Esophagus squamous epithelium (tissue), 5 donors: ENCODE data around the gene SECTM1. TPM values are rescaled to one million over a fixed set of nuclear protein-coding genes. Genes with fewer than 3 reads are reported as not detected.
"Not testable (repeated sequence)": the region's sequence is repeated elsewhere in the genome, so short reads cannot be mapped to it uniquely, and the experiment has no call there.

Experiments used
- DNase-seq: peaks from one replicate; lab custom pipeline; 2025; lab: John Stamatoyannopoulos, UW
- H3K27ac ChIP-seq, 4 donors: fragments of 200-600 bp; sonication (generic); one replicate each; pipeline ENCODE4 v1.5.1; 2016 to 2019; ENCODE audit warnings: mild to moderate bottlenecking in 1 of 4
- H3K27me3 ChIP-seq, 4 donors: fragments of 200-600 bp; sonication (generic); 1 replicate in 3 of 4; 2 replicates in 1 of 4; pipeline versions ENCODE4 v1.5.1 to v1.6.0; 2017 to 2021; ENCODE audit warnings: antibody characterized with exemption in 1 of 4
- H3K36me3 ChIP-seq, 3 donors: fragments of 200-600 bp; sonication (generic); one replicate each; pipeline ENCODE4 v1.5.1; 2016 to 2019
- H3K4me1 ChIP-seq, 3 donors: fragments of 200-600 bp; sonication (generic); one replicate each; pipeline ENCODE4 v1.5.1; 2017 to 2019
- H3K4me3 ChIP-seq, 4 donors: fragments of 200-600 bp; sonication (generic); 1 replicate in 3 of 4; 2 replicates in 1 of 4; pipeline ENCODE4 v1.5.1; 2016 to 2019; ENCODE audit warnings: mild to moderate bottlenecking in 2 of 4, moderate library complexity in 1 of 4
- H3K9me3 ChIP-seq, 3 donors: fragments of 200-600 bp; sonication (generic); one replicate each; pipeline ENCODE4 v1.5.1; 2016 to 2019
- POLR2A ChIP-seq, 4 donors: fragments of 450-650 bp; IDR thresholded peaks; one replicate each; pipeline ENCODE4 v1.6.1; 2017; ENCODE audit warnings: antibody characterized with exemption in 4 of 4, mild to moderate bottlenecking in 4 of 4, moderate library complexity in 3 of 4
- WGBS, 2 donors: methylation state at CpG; one replicate each; pipeline ENCODE4 v1.1.5; 2018; 5-methylcytosine and 5-hydroxymethylcytosine counted together
- intact Hi-C: fragments of 100-400 bp; cut with DNase I; formaldehyde crosslinking; loops from one replicate; pipeline ENCODE4 v1.15.0; 2022
- total RNA-seq, 4 donors: library from RNA; depleted of rRNA; stranded (reverse); fragments of >200 nt; gene quantifications; one replicate each; pipeline ENCODE4 v1.1.0, GENCODE V29; 2016
- TF ChIP-seq, protein P1 (sequence below), 6 experiments: fragments of 450-650 bp in 4 of 6; fragments of 200-600 bp in 2 of 6; sonication (generic) in 2 of 6; IDR thresholded peaks; one replicate each; pipeline ENCODE4 v1.5.1; 2016 to 2019; ENCODE audit warnings: antibody characterized with exemption in 6 of 6, mild to moderate bottlenecking in 4 of 6, moderate library complexity in 4 of 6
- donor health status: DM: yes; HTN: yes; CAD: no.

Gene SECTM1
- total RNA-seq = 10 to 100 TPM in 1 of 4 donors, 1 to 10 TPM in 3; 4.3 to 19.5 (median 6.5) TPM

DNA sequence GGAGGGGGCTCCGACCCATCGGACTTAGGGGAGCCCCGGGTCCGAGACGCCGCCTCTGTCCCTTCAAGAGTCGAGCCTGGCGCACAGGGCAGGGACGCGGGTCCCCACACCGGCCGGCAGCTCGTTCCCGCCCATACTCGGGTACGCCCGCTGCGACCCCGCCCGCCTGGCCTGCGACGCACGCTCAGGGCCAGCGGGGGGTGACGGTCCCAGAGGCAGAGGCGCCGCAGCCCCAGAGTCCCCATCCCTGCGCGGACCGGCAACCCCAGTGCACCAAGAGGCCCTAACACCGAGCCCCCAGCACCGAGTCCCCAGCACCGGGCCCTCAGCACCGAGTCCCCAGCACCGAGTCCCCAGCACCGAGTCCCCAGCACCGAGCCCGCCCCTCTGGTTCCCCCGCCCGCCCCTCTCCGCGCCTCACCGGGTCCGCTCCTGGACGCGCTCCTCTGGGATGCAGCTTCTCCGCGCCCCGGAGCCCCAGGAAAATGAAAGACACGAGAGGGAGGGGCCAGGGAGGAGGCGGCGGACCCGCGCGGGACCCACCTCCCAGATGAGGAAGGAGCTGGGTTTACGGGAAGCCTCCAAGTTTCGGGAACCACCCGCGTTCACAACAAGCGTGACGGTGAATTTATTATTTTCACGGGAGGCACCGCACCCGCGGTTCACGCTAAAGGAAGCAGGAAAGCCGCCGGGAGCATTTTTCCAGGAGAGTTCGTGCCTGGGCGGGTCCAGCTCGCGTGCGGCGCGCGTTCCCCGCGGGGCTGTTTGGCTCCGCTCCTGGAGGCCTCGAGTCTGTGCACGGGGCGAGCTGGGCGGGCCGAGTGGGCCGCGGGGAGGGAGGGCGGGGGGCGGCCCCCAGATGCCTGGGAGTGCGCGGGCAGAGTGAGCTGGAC is at the start of gene SECTM1:
SECTM1 (minus strand) TSS at position 488 of the 893 bp plus-strand sequence. CDS start 6,526 bp downstream, outside the sequence.
- WGBS, 2 donors = 0% methylated on average over 3 to 15 of the region's 90 CpGs
- DNase-seq = no peak
- no peaks in the 10 kb centered on the region for H3K9me3 ChIP-seq
- H3K27me3 ChIP-seq = peaks cover 0 to 66% (median 0%) of the 10 kb centered on the region in 4 donors
- peak within 1 kb of the TSS; percentile 37 to 71 (median 58) for H3K4me3 ChIP-seq
- H3K27ac ChIP-seq = peak within 1 kb of the TSS; percentile 69 to 81 (median 80)
- H3K36me3 ChIP-seq = no peaks in the 10 kb centered on the region
- peaks cover 27 to 79% (median 63%) of the 10 kb centered on the region in 3 donors for H3K4me1 ChIP-seq
- TF ChIP-seq POLR2A (IDR thresholded peaks at IDR 0.05) = no peak
- TF ChIP-seq, protein P1, sequence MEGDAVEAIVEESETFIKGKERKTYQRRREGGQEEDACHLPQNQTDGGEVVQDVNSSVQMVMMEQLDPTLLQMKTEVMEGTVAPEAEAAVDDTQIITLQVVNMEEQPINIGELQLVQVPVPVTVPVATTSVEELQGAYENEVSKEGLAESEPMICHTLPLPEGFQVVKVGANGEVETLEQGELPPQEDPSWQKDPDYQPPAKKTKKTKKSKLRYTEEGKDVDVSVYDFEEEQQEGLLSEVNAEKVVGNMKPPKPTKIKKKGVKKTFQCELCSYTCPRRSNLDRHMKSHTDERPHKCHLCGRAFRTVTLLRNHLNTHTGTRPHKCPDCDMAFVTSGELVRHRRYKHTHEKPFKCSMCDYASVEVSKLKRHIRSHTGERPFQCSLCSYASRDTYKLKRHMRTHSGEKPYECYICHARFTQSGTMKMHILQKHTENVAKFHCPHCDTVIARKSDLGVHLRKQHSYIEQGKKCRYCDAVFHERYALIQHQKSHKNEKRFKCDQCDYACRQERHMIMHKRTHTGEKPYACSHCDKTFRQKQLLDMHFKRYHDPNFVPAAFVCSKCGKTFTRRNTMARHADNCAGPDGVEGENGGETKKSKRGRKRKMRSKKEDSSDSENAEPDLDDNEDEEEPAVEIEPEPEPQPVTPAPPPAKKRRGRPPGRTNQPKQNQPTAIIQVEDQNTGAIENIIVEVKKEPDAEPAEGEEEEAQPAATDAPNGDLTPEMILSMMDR (IDR thresholded peaks at IDR 0.05) = no peak
- intact Hi-C loops = no loop called here

DNA sequence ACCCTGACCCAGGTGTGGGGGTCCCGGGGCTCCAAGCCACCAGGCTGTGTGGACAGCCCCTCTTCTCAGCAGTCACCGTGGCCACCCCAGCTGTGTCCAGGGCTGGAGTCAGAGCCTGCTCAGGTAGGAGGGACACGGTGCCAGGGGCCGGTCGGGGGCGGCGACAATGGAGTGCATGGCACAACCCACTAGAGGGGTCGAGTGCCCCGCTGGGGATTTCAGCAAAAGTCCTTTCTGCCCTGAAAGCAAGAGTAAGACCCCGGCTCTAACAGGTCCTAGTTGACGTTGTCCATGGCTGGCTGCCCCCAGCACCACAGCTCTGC is 49.3 kb upstream of the SECTM1 start:
- H3K4me3 ChIP-seq = no peak overlapping the region
- no peak overlapping the region for H3K27ac ChIP-seq
- peaks cover 0 to 99% (median 5%) of the 10 kb centered on the region in 4 donors for H3K27me3 ChIP-seq
- DNase-seq = no peak
- no peaks in the 10 kb centered on the region for H3K36me3 ChIP-seq
- TF ChIP-seq POLR2A (IDR thresholded peaks at IDR 0.05) = no peak
- TF ChIP-seq, protein P1 (IDR thresholded peaks at IDR 0.05) = no peak
- H3K9me3 ChIP-seq = no peaks in the 10 kb centered on the region
- intact Hi-C loops = no loop called here
- 71% methylated on average over 2 of the region's 11 CpGs; no CpG with 5 or more reads in 1 of the 2 donors for WGBS, 2 donors
- H3K4me1 ChIP-seq = peaks cover 10 to 51% (median 26%) of the 10 kb centered on the region in 3 donors

DNA sequence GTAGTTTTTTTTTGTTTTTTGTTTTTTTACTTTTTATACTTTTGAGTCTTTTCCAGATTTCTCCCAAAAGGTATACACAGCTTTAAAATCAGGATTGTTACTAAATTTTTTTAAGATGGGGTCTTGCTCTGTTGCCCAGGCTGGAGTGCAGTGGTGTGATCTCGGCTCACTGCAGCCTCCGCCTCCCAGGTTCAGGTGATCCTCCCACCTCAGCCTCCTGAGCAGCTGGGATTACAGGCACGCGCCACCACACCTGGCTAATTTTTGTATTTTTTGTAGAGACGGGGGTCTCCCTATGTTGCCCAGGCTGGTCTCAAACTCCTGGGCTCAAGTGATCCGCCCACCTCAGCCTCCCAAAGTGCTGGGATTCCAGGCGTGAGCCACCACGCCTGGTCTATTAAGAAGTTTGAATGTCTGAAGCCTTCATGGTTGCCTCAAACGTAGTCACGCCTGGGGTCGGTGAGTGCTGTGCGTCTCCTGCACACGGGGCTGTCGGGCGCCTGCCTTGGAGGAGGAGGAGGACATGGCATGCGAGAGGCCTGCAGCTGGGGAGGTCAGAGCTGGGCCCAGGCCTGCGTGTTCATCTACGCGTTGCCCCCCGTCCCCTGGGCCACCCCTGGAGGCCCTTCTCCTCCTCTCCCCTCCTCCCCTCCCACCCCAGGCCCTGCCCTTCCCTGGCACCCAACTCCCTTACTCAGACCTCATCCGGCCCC is 48.8 kb upstream of the SECTM1 start:
- peaks cover 0 to 99% (median 5%) of the 10 kb centered on the region in 4 donors for H3K27me3 ChIP-seq

DNA sequence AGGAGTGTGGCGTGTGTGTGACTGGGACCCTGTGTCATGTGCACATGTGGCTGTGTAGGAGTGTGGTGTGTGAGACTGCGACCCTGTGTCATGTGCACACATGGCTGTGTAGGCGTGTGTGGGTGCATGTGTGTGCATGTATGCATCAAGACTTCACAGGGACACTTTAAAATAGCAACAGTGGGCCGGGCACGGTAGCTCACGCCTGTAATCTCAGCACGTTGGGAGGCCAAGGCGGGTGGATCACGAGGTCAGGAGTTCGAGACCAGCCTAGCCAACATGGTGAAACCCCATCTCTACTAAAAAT is 48.1 kb upstream of the SECTM1 start:
- intact Hi-C loops, H3K27ac ChIP-seq, H3K36me3 ChIP-seq, H3K9me3 ChIP-seq, H3K4me3 ChIP-seq, DNase-seq: not testable (repeated sequence)
- 46% methylated on average over 7 to 10 of the region's 10 CpGs for WGBS, 2 donors
- H3K27me3 ChIP-seq = peaks cover 0 to 95% (median 5%) of the 10 kb centered on the region in 4 donors
- H3K4me1 ChIP-seq = peaks cover 4 to 43% (median 19%) of the 10 kb centered on the region in 3 donors

More for the DNA sequence above, 48.8 kb upstream of the SECTM1 start:
- H3K9me3 ChIP-seq, H3K27ac ChIP-seq, H3K4me3 ChIP-seq, DNase-seq, intact Hi-C loops, H3K36me3 ChIP-seq: not testable (repeated sequence)
- peaks cover 10 to 51% (median 26%) of the 10 kb centered on the region in 3 donors for H3K4me1 ChIP-seq
- 78 to 86% methylated on average over 7 to 8 of the region's 21 CpGs for WGBS, 2 donors

DNA sequence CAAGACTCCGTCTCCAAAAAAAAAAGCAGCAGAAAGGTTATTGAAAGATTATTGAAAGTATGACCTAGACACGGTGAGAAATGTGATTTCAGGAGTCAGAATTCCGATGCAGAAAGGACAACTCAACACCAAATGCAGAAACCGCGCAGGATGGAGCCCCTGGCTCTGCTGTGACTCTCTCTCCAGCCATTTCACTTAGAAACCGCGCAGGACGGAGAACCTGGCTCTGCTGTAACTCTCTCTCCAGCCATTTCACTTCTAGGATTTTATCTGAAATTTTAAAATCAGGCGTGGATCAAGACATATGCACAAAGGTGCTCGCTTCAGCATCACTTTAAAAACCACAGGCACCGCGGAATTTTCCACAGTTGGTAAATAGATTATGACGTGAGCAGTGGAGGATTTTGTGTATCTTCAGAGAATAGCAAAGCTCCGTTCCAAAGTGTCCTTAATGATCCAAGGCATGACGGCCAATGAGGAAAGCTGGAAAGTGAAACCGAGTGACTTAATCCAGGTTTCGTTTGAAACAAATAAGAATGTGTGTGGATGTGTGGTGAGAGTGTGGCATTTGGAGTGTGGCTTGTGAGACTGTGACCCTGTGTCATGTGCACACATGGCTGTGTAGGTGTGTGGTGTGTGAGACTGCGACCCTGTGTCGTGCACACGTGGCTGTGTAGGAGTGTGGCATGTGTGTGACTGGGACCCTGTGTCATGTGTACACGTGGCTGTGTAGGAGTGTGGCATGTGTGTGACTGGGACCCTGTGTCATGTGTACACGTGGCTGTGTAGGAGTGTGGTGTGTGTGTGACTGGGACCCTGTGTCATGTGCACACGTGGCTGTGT is 47.5 kb upstream of the SECTM1 start:
- H3K4me3 ChIP-seq = peak overlapping the region in 1 of 4 donors; percentile 18
- H3K27ac ChIP-seq = no peak overlapping the region
- intact Hi-C loops = no loop called here
- no peaks in the 10 kb centered on the region for H3K9me3 ChIP-seq
- no peaks in the 10 kb centered on the region for H3K36me3 ChIP-seq
- DNase-seq = no peak
- WGBS, 2 donors = 36 to 47% methylated on average over 23 of the region's 23 CpGs
- TF ChIP-seq, protein P1 (IDR thresholded peaks at IDR 0.05) = no peak
- H3K27me3 ChIP-seq = peaks cover 0 to 95% (median 5%) of the 10 kb centered on the region in 4 donors
- peaks cover 0 to 38% (median 17%) of the 10 kb centered on the region in 3 donors for H3K4me1 ChIP-seq
